Activated CD8-positive, alpha-beta memory T cell treated with anti-CD3 and anti-CD28 coated beads, Interleukin-2, amount 50 U/mL, for 1 hour (primary cell): ENCODE data around the gene S100A13.
"Not testable (repeated sequence)": the region's sequence is repeated elsewhere in the genome, so short reads cannot be mapped to it uniquely, and the experiment has no call there.

ENCODE experiments used
- DNase-seq: peaks from one replicate; pipeline ENCODE4 v3.0.0-alpha.2; 2020; ENCODE audit errors: extremely low read depth

The S100A13 gene

DNA sequence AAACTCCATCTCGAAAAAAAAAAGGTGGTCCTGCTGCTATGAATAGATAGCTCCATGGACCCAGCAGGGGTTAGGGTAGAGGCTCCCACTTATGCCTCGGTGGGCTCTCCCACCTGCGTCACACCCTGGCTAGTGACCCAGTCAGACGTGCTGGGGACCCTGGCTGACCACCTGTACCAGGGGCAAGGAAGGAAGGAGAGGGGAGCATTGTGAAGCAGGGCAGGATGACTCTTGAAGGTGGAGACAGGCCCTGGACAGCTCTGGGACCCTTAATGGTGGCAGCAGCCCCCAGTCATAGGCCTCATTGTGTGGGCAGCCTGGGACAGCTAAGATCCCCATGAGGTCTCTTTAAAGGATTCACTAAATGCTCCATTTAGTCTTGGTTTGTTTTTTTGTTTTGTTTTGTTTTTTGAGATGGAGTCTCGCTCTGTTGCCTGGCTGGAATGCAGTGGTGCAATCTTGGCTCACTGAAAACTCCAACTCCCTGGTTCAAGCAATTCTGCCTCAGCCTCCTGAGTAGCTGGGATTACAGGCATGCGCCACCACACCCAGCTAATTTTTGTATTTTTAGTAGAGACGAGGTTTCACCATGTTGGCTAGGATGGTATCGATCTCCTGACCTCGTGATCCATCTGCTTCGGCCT lies 20.8 kb upstream of the S100A13 start:
- DNase-seq: no peak

DNA sequence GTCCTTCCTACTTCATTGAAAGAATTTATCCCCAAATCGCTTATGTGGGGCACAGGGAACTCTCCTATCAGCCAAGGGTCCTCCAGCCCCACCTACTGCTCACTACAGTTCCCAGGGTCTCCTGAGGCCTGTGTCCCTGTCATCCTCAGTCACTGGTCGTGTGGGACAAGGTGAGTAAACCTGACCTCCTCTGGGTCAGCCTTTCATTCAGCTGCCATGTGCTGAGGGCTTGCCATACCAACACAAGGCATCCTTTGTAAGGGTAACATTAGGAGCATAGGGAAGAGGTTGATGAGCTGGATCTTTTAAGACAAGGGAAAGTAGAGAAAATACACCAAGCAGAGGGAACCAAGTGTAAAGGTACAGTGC lies 20.0 kb upstream of the S100A13 start:
- no peak for DNase-seq

DNA sequence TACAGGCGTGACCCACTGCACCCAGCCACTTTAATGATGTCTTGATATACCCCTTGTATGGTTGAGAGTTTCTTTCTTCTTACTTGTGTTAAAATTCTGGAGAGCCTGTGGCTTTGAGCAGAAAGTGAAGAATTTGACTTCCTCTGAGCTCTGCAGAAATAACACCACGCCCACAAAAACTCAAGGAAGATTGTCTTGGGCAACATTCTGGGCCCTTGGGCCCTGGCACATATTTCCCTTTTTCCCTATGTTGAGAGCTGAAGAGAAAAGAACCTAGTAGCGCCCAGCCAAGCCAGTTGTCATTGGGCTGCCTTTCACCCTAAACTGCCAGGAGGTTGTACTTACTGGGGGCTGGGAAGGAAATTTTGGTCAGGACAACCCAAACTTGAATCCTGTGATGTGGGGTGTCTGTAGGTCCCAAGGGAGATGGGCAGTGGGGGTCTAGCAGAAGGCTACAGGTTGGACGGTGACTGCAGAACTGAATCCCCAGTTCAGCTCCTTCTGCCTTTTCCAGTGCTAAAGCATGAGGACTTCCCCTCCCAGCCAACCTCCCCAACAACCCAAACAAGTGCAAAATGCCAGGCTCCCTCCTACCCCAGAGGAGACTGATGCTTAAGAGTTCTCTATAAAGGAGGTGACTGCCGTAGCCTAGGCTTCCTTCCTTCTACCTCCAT lies 19.5 kb upstream of the S100A13 start:
- no peak for DNase-seq

DNA sequence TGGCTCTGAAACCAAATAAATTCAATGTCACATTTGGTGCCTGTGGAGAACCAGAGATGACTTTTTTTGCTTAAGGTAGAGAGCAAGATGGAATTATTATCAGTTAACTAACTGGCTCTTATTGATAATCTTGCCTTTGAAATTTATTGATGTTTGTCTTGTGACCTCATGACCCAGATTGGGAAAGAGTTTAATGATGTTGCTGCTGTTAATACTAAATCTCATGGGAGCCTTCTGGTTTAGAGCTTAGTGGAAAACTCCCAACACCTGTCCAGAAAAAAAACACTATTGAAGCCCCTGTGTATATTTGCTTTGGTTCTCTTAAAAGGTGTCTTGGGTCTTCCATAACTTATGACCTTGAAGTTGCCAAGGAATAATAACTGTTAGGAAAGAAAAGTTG lies 16.5 kb upstream of the S100A13 start:
- no peak for DNase-seq

DNA sequence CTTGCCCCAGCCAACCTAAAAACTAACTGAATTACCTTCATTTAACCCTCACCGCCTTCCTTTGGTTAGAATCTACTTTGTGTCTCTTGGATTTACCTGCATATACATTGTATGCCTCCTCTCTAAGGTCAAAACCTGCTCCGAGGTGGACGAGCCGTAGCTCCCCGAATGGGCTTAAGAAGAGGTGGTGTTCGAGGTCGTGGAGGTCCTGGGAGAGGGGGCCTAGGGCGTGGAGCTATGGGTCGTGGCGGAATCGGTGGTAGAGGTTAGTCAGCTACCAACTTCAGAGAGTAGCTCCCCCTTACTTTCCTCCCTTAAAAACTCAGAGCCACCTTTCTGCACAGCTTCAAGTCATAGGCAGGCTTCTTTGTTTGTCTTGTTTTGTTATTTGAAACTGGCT lies 15.8 kb upstream of the S100A13 start:
- no peak for DNase-seq

DNA sequence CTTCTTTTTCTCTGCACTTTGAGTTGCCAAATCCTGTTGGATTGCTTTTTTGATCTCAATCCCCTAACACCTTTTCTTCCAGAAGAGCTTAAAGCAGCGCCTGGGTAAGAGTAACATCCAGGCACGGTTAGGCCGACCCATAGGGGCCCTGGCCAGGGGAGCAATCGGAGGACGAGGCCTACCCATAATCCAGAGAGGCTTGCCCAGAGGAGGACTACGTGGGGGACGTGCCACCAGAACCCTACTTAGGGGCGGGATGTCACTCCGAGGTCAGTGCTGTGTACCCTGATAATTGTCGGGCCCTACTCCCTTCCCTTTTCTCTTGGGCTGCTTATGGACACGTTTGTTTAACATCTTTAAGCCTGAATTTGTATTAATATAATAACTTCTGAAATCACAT lies 14.9 kb upstream of the S100A13 start:
- DNase-seq: no peak

DNA sequence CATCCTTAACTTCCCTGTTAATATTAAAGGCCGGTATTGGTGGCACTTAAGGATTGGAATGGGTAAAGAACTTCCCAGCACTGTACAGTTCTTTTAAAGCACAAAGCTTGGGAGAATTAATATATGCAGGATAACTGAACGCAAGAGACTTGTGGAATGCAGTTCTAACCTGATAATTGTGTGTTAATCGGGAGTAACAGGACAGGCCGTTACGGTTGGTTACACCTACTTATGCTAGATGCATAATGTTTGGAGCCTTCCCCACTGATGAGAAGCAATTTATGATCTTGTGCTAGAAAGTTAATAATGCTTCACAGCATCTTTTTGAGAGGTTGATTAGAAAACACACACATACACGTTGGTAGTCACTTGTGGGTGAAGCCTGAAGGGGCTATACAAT lies 13.6 kb upstream of the S100A13 start:
- DNase-seq: no peak

DNA sequence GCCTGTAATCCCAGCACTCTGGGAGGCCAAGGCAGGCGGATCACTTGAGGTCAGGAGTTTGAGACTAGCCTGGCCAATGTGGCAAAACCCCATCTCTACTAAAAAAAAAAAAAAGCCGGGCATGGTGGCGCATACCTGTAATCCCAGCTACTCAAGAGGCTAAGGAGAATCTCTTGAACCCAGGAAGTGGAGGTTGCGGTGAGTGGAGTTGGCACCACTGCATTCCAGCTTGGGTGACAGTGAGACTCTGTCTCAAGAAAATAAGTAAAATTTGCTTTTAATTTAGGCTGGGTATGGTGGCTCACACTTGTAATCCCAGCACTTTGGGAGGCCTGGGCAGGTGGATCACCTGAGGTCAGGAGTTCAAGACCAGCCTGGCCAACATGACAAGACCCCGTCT lies 12.9 kb upstream of the S100A13 start:
- DNase-seq: not testable (repeated sequence)

DNA sequence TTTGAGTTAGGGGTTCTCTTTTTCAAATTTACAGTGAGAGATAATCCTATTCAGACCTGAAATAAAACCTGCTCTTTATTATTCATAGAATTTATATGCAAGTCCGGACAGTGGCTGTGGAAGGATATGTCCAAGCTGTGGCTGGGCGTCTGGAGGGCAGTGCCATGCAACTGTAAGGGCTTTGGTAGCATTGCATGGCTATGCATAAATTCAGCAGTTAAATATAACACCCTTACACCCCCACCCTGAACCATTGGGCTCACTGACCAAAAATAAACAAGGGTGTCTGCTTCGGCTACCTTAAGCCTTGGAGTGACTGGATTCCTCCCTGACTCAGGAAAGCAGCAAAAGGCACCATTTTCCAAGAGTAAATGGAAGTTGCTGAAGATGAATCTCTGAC lies 12.0 kb upstream of the S100A13 start:
- no peak for DNase-seq

DNA sequence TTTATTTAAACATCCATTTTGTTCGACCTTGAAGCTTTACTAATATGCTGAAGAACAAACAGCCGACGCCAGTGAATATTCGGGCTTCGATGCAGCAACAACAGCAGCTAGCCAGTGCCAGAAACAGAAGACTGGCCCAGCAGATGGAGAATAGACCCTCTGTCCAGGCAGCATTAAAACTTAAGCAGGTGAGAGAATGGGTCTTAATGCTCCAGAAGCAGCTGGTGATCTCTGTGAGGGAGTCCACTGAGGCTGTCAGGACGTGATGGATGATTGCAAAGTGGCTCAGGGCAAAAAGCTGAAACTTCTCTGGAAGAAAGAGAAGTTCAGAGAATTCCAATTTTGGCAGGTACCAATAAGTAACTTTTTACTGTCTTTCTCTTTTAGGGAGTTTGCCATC lies 11.0 kb upstream of the S100A13 start:
- DNase-seq: no peak

DNA sequence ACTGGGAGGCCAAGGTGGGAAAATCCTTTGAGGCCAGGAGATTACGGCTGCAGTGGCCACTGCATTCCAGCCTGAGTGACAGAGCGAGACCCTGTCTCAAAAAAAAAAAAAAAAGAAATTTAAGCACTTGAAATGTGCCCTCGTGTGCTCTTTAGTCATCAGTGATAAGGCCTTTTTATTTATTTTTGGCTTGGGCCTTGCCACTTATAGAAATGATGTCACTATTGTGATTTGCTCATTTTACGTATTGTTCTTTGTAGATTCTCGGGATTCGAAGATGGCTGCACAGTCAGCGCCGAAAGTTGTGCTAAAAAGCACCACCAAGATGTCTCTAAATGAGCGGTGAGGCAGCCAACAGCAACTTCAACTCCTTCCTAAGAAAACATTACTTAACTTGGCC lies 9.0 kb upstream of the S100A13 start:
- no peak for DNase-seq

DNA sequence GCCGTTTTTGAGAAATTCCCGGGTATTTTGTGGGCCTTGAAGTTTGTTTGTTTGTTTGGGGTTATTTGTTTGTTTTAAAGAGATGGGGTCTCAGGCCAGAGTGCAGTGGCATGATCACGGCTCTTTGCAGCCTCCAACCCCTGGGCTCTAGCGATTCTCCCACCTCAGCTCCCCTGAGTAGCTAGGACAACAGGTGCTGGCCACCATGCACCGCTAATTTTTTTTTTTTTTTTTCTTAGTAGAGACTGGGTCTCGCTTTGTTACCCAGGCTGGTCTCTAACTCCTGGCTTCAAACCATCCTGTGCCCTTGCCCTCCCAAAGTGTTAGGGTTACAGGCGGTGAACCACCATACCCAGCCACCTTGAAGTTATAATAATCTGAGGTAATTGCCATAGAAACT lies 8.6 kb upstream of the S100A13 start:
- no peak for DNase-seq

DNA sequence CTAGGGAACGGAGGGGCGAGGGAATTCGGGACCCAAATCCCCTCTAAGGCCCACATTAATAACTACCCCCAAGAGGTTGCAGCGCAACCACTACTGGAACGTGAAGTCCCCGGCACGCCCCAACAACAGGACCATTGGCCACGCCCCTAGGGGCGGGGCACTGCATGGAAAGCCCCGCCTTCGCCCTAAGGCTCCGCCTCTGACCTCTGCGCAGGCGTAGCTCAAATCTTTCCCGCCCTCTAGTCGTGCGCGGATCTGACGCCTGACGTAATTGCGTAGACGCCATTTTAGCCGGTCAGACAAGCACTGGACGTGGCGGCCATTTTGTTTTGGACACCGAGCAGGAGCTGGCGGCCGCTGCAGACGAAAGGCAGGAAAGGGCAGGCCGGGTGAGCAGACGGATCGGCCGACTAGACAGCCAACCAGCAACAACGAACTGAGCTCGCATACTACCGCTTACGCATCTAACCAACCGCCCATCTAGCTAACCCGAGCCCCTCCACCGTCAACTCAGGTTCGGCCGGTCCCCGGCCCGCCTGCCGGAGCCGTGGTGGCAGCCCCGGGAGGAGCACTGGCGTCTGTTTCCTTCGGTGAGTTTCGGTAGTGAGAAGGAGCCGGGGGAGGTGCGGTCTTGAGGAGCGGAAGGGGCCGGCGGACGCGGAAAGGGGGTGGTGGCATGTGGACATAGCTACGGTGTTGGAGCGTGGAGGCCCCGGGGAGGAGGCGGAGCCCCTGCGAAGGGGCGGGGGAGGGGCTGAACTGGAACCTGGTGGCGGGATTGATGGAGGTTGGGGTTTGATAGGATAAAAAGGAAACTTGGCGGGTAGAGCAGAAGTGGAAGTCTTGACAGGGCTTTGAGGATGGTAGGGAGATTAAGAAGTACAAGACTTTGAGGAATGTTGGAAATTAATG lies 6.7 kb upstream of the S100A13 start, which contains the start of gene CHTOP:
Gene CHTOP (plus strand): TSS at position 313 of the 912 bp plus-strand sequence. CDS start 2,523 bp downstream, outside the sequence.
- peak; percentile 89 for DNase-seq

DNA sequence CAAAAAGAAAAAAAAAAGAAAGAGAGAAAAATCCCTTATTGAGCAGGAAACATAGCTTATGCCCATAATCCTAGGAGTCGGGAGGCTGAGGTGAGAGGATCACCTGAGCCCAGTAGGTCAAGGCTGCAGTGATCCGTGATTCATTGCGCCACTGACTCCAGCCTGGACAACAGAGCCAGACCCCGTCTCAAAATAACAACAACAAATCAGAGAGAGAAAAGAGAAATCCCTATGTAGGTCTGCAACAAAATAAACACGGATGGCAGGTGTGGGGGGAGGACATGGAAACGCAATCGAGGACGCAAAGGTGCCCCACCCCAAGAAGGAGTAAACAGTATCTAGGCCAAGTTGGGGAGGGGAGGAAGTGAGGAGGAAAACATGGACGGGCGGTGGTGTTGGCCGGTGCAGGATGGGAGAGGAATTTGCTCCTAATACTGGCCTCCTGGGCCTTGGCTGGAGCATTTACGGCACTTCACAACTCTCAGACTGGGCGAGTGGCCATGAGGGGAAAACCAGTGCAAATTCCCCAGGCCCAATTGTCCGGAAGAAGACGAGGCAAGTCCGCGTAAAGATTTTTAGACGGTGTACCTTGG lies 6.0 kb upstream of the S100A13 start:
- DNase-seq: no peak

DNA sequence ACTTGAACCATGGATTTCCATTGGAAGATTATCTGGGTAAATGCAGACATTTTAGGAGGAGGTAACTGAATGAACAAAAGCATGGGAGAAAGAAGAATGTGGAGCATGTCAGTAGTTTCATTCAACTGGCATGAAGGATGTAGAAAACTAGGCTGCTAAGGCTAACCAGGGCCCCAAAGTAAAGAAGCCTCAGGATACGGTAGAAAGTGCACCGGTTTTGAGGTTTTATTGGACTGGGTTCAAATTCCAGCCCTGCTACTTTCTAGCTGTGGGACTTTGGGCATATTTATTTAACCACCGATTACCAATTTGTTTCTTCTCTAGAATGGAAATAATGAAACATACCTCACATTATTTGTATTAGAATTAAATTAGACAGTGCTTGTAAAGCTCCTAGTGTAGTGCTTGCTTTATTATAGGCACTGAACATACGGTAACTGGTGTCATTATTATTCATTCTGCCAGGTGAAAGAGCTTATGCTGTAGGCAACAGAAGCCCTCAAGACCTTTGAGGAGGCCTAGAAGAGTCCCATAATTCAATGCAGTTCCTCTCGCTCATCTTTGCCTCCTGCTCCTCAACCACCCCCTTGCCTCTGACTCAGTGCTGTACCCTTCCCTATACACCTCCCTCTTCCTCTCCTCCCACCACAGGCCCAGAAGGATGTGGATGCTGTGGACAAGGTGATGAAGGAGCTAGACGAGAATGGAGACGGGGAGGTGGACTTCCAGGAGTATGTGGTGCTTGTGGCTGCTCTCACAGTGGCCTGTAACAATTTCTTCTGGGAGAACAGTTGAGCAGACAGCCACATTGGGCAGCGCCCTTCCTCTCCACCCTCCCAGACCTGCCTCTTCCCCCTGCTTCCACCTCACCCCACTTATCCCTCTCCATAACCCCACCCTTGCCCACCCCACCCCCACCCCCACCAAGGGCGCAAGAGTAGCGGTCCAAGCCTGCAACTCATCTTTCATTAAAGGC lies 4.0 kb upstream of the S100A13 start:
- no peak for DNase-seq

DNA sequence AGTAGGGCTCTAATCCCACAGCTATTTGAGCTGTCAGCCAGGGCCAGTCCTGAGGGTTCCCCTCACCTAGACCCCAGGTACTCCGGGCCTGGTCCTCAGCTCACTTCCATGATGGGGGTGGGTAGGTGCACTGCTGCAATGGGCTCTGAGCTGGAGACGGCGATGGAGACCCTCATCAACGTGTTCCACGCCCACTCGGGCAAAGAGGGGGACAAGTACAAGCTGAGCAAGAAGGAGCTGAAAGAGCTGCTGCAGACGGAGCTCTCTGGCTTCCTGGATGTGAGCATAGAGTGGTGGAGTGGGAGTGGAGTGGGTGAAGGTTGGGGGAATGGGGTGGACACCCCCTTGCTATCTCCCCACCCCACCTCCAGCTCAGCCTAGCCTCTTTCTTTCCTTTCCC lies 3.1 kb upstream of the S100A13 start:
- no peak for DNase-seq

DNA sequence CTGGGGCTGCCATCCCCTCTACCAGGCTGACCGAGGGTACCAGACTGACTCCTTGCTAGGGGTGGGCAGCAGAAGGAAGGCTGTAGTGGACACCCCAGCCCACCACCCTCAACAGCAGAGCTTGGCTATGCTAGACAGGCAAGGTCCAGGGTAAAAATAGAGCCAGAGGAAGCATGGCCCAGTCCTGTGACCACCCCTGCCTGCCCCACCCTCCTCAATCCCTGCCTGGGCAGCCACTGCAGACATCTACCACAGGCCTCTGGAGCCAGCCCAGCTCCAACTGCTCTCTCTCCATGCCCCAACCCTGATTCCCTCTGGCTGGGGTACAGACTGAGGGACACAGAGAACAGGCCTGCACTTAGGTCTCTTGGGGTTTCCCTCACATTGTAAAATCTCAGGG lies 2.7 kb upstream of the S100A13 start:
- DNase-seq: no peak

DNA sequence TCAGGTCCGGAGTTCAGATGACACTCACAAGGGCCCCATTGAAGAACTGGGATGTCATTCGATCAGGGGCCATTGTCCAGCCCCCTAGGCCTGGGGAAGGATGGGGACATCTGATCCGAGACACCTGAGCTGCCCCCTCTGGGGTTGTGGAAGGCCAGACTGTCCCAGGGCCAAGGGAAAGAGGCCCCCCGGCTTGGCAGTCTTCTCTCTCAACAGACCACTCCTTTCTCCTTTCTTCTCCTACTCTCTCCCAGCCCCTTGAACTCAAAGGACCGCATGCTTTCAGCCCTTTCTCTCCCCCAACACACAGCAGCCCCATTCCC lies 2.0 kb upstream of the S100A13 start:
- DNase-seq: no peak

DNA sequence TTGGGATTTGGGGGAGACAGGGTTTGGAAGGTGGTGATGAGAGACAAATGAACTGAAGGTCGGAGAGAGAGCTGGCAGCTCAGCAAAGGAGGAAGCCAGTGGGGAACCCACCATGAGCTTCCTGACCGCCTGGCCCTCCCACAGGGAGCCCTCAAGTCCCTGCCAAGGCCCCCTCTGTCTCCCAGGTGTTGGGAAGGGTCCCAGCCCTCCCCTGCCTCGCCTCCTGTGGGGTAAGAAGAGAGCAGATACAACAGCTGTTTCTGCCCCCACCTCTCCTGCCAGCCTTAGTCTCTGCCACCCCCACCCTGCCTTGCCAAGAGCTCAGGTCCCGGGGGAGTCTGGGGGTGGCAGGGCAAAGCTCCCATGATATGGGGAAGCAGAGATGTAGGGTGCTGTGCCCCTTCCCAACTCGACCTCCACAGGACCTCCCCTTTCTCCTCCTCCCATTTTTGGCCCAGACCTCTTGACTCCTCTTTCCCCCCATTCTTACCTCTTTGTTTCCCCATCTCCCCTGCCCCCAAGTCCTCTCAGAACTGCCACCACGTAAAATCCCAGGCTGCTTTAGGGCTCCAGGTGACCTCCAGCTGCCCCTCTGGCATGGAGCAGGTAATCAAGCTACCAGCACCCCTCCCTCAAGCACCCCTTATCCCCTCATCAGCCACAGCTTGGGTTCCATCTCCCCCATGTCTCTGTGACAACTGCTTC lies 1.5 kb upstream of the S100A13 start:
- DNase-seq: no peak

DNA sequence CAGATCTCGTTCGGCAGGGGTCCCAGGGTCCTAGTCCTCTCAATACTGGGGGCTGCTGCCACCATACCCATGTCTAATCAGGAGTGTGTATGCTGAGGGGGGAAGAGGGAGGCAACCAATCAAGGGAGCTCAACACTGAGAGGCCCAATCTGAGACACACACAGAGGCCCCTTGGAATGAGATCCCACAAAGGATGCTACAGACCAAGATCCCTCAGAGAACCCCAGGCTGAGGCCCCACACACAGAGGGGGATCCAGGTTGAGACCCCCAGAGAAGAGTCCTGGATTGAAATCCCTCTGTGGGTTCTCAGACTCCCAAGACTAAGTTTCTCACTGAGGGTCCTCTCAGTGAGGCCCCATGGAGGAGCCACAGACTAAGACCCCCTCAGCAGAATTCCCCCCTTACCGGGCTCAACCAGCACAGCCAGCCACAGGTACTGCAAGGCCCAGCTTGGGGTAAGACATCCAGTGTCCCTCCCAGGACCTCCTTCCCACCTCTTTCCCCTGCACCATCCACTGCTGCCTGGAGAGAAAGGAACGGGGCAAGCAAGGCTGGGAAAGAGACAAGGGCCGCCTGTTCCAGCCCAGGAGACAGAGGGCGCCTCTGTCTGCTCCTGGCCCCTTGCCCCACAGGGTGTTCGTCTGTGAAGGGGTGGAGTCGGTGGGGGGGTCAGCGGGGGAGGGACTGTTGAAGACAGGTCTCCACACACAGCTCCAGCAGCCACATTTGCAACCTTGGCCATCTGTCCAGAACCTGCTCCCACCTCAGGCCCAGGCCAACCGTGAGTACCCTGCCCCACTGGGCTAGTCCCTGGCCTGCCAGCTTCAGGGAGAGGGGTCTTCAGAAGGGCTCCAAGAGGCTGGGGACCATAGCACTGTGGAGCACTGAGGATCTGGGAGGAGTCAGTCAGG lies 666 bp upstream of the S100A13 start, which contains the start of gene S100A1:
Gene S100A1 (plus strand): TSS at position 720 of the 912 bp plus-strand sequence. CDS start 2,088 bp downstream, outside the sequence.
- DNase-seq: no peak
